GM18867 (cell line): ENCODE data around the gene KLHDC7B.

ENCODE experiments used
- ATAC-seq: cut with Tn5 transposase; IDR thresholded peaks from one replicate; pipeline ENCODE4 v1.9.1; 2021; ENCODE audit warnings: mild to moderate bottlenecking, moderate library complexity; ENCODE audit not compliant: unreplicated experiment

KLHDC7B gene

DNA sequence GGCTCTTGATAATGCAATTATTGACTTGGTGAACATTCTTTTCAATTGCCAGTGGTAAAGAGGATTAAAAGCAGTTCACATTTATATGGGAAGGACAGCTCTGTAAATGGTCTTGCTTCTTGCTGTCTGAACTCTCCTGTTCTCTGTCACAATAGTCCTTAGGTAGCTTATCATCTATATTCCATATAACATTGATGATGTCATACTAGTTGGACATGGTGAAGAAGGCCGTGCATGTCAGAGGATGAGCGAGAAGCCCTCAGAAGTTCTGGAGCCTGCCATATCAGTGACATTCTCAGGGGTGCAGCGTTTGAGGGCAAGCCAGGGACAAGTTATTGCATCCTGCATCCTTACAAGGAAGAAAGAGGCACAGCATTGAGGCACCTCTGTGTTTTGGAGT is 39.5 kb downstream of the KLHDC7B start:
- no peak for ATAC-seq

DNA sequence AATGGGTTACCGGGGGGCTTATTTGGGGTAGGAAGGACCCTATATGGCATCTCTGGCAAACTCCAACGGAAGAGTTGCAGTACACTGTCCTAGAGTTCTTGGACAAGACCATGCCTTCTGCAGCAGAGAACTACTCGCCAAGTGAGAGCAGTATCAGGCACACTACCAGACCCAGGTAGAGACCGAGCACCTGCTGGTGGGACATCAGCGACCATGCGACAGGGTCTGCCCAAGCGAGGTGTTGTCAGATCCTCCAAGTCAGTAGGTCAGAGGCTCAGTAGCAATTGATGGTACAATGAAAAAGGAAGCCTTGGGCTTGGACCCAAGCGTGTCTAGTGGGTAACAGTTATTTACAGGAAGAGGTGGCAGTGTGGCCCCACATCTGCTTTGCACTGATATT is 40.1 kb downstream of the KLHDC7B start:
- no peak for ATAC-seq

DNA sequence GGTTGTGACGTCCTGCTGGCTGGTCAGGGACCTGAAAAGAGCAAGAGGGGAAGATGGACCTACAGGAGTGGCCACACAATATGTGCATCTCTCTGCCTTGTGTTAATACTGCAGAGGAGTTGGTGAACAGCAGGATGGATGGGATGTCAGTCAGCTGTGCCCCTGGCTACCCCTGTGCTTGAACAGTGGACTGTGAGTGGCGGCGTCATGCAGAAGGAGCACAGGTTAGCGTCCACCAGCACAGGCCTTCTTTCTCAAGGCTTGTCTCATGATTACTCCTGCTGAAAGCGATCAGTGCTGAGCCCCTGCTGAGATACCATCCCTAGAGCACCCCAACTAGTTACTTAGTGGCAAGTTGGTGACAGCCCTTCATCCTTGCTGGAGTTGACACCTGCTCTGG is 40.7 kb downstream of the KLHDC7B start:
- ATAC-seq: no peak

DNA sequence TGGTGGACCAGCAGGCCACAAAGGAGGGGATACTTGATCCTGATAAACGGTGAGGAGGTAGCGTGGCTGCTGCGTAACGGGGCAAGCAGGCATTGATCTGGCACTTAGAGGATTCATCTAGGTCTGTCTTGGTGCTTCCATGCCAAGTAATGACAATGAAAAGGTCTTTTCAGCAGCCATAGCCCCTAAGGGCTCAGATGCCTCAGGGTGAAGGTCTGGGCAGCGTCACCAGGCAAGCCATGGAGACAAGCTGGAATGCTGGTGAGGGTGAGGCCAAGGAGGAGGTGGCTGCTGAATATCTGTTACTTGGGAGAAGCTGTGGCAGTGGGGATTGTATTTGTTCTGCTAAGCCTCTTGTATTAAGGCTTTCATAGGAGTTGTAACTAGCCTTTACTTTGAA is 41.7 kb downstream of the KLHDC7B start:
- no peak for ATAC-seq

DNA sequence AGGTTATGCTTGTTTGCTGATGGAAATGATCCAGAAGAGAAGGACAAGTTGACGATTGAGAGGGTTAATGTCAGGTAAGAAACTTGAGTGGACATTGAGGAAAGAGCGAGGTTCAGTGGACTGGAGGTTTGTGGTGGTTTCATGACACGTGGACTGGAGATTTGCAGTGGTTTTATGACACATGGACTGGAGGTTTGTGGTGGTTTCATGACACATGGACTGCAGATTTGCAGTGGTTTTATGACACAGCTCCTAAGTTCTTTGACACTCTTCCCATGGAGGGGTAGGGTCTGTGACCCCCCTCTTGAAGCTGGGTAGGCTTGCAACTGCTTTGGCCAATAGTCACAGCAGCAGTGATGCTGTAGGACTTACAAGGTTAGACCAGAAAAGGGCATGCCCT is 49.5 kb downstream of the KLHDC7B start:
- no peak for ATAC-seq

DNA sequence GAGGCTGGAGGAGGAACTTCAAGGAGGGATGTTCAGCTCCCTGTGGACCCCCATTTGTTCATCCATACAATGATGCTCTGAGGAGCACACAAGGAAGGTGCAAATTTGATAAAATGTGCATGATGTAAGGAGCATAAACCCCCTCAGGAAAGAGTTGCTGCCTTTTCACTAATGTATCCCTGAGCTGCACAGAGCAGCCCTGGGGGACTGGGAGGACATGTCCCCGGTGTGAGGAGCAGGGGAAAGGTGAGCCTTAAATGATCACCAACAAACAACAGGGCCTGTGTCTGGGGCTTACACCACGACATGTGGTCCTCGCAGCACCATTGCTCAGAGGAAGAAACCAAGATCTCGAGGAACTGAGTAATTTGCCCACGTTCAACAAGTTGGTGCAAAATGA is 51.4 kb downstream of the KLHDC7B start:
- ATAC-seq: no peak

DNA sequence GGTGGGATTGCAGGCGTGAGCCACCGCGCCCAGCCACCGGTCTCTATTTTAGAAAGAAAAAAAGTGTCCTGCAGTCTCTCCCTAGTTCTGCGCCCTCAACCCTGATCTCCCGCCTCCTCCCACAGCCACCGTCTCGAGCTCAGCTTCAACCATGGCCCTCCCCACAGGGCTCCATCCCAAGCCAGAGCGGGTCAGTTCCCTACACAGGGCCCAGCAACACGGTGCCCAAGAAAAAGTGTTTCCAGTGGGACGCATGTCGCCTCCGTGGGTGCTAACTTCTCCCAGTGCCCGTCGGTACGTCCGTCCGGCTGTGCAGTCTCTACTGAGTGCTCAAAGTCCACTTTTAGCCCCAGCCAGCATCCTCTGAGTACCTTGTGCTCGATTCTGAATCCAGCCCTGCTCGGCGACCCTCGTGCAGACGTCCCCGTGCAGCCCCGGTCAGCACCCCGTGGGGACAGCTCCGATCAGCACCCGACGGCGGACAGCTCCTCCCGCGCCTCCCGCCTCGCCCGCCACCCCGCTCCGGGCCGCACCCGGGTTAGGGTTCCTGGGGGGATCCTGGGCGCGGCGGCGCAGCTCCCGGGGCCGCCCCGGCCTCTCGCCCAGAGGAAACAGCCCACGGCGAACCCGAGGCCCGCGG is 54.2 kb downstream of the KLHDC7B start:
- ATAC-seq: no peak

DNA sequence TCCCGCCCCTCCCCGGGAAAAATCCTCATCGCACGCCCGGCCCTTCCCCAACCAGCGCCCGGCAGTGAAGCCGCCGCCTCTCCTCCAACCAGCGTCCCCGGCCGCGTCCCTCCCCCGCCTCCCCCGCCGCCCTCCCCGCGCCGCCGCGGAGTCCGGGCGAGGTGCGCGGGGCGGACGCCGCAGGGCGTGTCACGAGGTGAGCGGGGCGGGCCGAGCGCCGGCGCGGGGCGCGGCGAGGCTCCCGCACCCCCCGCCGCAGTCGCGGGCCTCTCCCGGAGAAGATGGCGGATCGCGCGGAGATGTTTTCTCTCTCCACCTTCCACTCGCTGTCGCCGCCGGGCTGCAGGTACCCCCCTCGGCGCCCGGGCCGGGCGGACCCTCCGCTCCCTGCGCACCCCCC is 54.8 kb downstream of the KLHDC7B start, which contains the start of gene MAPK8IP2:
TSS of gene MAPK8IP2 (plus strand) at position 256 of the 400 bp plus-strand sequence. CDS start at position 282, 26 bp downstream.
- no peak for ATAC-seq
